GM23338 (cell line): ENCODE results near the gene PDF. TPM values are rescaled to one million over a fixed set of nuclear protein-coding genes. Genes with fewer than 3 reads are reported as not detected.

Experiments used
- ATAC-seq: fragments of 200-7000 bp; cut with Tn5 transposase; 3 replicates; pipeline ENCODE4 v1.9.1; 2020
- DNase-seq: peaks from one replicate; pipeline ENCODE4 v3.0.0-alpha.2; 2015; ENCODE audit warnings: low spot score
- H2AFZ ChIP-seq: fragments of 200-600 bp; sonication (generic); 2 replicates; pipeline ENCODE4 v1.8.0; 2016; ENCODE audit warnings: antibody characterized with exemption, mild to moderate bottlenecking, moderate library complexity
- H3F3A ChIP-seq: fragments of 200-600 bp; sonication (generic); replicated peaks from 2 replicates; pipeline ENCODE4 v1.8.0; 2017; ENCODE audit warnings: antibody characterized with exemption, mixed run types, low read depth
- H3K27ac ChIP-seq: fragments of 200-600 bp; sonication (generic); 2 replicates; pipeline ENCODE4 v1.6.1; 2016; ENCODE audit warnings: low read depth
- H3K27me3 ChIP-seq: fragments of 200-600 bp; sonication (generic); 2 replicates; pipeline ENCODE4 v1.8.0; 2016; ENCODE audit warnings: mild to moderate bottlenecking, mixed run types, moderate library complexity; ENCODE audit not compliant: insufficient read depth
- H3K36me3 ChIP-seq: fragments of 200-600 bp; sonication (generic); 2 replicates; pipeline ENCODE4 v1.8.0; 2016; ENCODE audit warnings: mild to moderate bottlenecking; ENCODE audit not compliant: insufficient read depth
- H3K4me1 ChIP-seq: fragments of 200-600 bp; sonication (generic); 2 replicates; pipeline ENCODE4 v1.8.0; 2016; ENCODE audit warnings: mild to moderate bottlenecking, moderate library complexity; ENCODE audit not compliant: insufficient read depth
- H3K4me2 ChIP-seq: fragments of 200-600 bp; sonication (generic); 2 replicates; pipeline ENCODE4 v1.7.1; 2017; ENCODE audit warnings: mixed run types
- H3K4me3 ChIP-seq: fragments of 200-600 bp; sonication (generic); 2 replicates; pipeline ENCODE4 v1.6.1; 2016; ENCODE audit warnings: mixed run types
- H3K79me2 ChIP-seq: fragments of 200-600 bp; sonication (generic); replicated peaks from 2 replicates; pipeline ENCODE4 v1.8.0; 2017; ENCODE audit warnings: mild to moderate bottlenecking; ENCODE audit not compliant: insufficient read depth
- H3K9me2 ChIP-seq: fragments of 200-600 bp; sonication (generic); 2 replicates; pipeline ENCODE4 v1.8.0; 2017; ENCODE audit not compliant: insufficient read depth
- H4K20me1 ChIP-seq: fragments of 200-600 bp; sonication (generic); replicated peaks from 2 replicates; pipeline ENCODE4 v1.8.0; 2017; ENCODE audit warnings: mild to moderate bottlenecking; ENCODE audit not compliant: insufficient read depth
- H3K27ac Mint-ChIP-seq: 2 replicates; pipeline ENCODE4 v1.8.0; 2020; ENCODE audit warnings: inconsistent platforms, mild to moderate bottlenecking, moderate library complexity, mixed read lengths
- H3K27me3 Mint-ChIP-seq: 3 replicates; pipeline ENCODE4 v1.8.0; 2022; ENCODE audit warnings: low read depth, mild to moderate bottlenecking, moderate library complexity, mixed read lengths, inconsistent platforms; ENCODE audit not compliant: insufficient read depth, poor library complexity
- H3K36me3 Mint-ChIP-seq: 3 replicates; pipeline ENCODE4 v1.8.0; 2021; ENCODE audit warnings: low read depth, mild to moderate bottlenecking, inconsistent platforms, moderate library complexity, mixed read lengths
- H3K4me1 Mint-ChIP-seq: 3 replicates; pipeline ENCODE4 v1.8.0; 2020; ENCODE audit warnings: mild to moderate bottlenecking, inconsistent platforms, mixed read lengths
- H3K4me3 Mint-ChIP-seq: 3 replicates; pipeline ENCODE4 v1.8.0; 2021; ENCODE audit warnings: moderate library complexity, mild to moderate bottlenecking, inconsistent platforms, mixed read lengths
- H3K9me3 Mint-ChIP-seq: 3 replicates; pipeline ENCODE4 v1.8.0; 2020; ENCODE audit warnings: moderate library complexity, mild to moderate bottlenecking, inconsistent platforms, mixed read lengths
- JUNB ChIP-seq: IDR thresholded peaks from one replicate; pipeline ENCODE4 v1.6.1; 2016; ENCODE audit warnings: antibody characterized with exemption; ENCODE audit not compliant: unreplicated experiment
- REST ChIP-seq: IDR thresholded peaks from one replicate; pipeline ENCODE4 v1.6.1; 2018; ENCODE audit warnings: antibody characterized with exemption; ENCODE audit not compliant: unreplicated experiment
- ZNF331 ChIP-seq: fragments of 250-450 bp; sonication (Bioruptor Pico); IDR thresholded peaks from 2 replicates; pipeline ENCODE4 v1.5.0; 2020; ENCODE audit warnings: low read depth, mild to moderate bottlenecking, moderate library complexity
- ZNF462 ChIP-seq: fragments of 250-450 bp; sonication (Bioruptor Pico); IDR thresholded peaks from 2 replicates; pipeline ENCODE4 v1.5.0; 2020; ENCODE audit warnings: mild to moderate bottlenecking, moderate library complexity
- polyA plus RNA-seq: library from polyadenylated mRNA; unstranded; fragments of >200 nt; fragmentation: Nextera tagmentation; extraction: Ambion mirVana; gene quantifications from 2 replicates; pipeline ENCODE4 v1.2.1, GENCODE V29; 2016
- total RNA-seq: library from RNA; depleted of rRNA; stranded (reverse); fragments of >200 nt; shearing (Covaris generic); gene quantifications from 2 replicates; pipeline ENCODE4 v1.2.3, GENCODE V29; 2014

PDF gene
- total and polyA plus RNA-seq, 2 experiments from 2014 or later = 18.8 to 43.4 TPM

GRCh38 chr16:69376393-69377059 is 46.1 kb upstream of the PDF start:
- Histone ChIP-seq H3K79me2 (peaks cover 9% of the 10 kb centered on the region), H3K9me2 (no peaks in the 10 kb centered on the region), H3K27me3 (no peaks in the 10 kb centered on the region), H3F3A (no peaks in the 10 kb centered on the region), H3K36me3 (peaks cover 34% of the 10 kb centered on the region), H3K4me2 (no peak overlapping the region), H3K27ac (no peak overlapping the region), H3K4me1 (no peaks in the 10 kb centered on the region), H3K4me3 (no peak overlapping the region), H4K20me1 (peaks cover 14% of the 10 kb centered on the region), H2AFZ (no peak overlapping the region)
- ATAC-seq (no peak), DNase-seq (no peak)
- no peak for TF ChIP-seq ZNF462 (CRISPR knock-in tag)
- TF ChIP-seq JUNB = no peak
- no peak for TF ChIP-seq ZNF331 (CRISPR knock-in tag)
- TF ChIP-seq REST = no peak
- Mint-ChIP-seq H3K27ac (no peak overlapping the region), H3K27me3 (peaks cover 2% of the 10 kb centered on the region), H3K9me3 (no peaks in the 10 kb centered on the region), H3K4me1 (no peaks in the 10 kb centered on the region), H3K4me3 (no peak overlapping the region), H3K36me3 (peaks cover 42% of the 10 kb centered on the region; the same call in 2 of the 3 replicates)
